A549 (cell line): ENCODE measurements around the gene CDYL2.

ENCODE experiments used
- BHLHE40 ChIP-seq: IDR thresholded peaks from 2 replicates; pipeline ENCODE4 v1.6.1; 2012; ENCODE audit warnings: low read depth, low read length, inconsistent platforms
- CTCF ChIP-seq: fragments of >200 bp; sonication (Bioruptor Twin); formaldehyde crosslinking; IDR thresholded peaks from 3 replicates; pipeline ENCODE4 v1.5.1; 2016
- RAD21 ChIP-seq, 2 experiments: fragments of >200 bp in 1 of 2; sonication (Bioruptor Twin) in 1 of 2; formaldehyde crosslinking in 1 of 2; IDR thresholded peaks in 1 of 2; conservative IDR thresholded peaks in 1 of 2; 2 replicates in 1 of 2; 3 replicates in 1 of 2; pipeline ENCODE4 v1.6.1; 2012 to 2018; ENCODE audit warnings: inconsistent platforms in 1 of 2

GRCh38 chr16:80587071-80587470 lies 217.3 kb downstream of the CDYL2 start:
- TF ChIP-seq CTCF (no peak), RAD21 (conservative IDR thresholded peaks at IDR 0.05 in 1 of 2, IDR thresholded peaks at IDR 0.05 in 1 of 2) (no peak), BHLHE40 (no peak)
